IMR-90 (cell line): ENCODE results near the gene SENP7. TPM values are rescaled to one million over a fixed set of nuclear protein-coding genes. Genes with fewer than 3 reads are reported as not detected.
"Not testable (repeated sequence)": the region's sequence is repeated elsewhere in the genome, so short reads cannot be mapped to it uniquely, and the experiment has no call there.

Experiments used
- ATAC-seq: fragments of 200-7000 bp; cut with Tn5 transposase; 2 replicates; pipeline ENCODE4 v1.9.1; 2020; ENCODE audit warnings: low read depth, mild to moderate bottlenecking, moderate library complexity
- BruUV-seq: library from RNA; stranded (reverse); fragments of 400-500 nt; replicated peaks from 2 replicates; lab custom pipeline; 2021; lab: Mats Ljungman, UMichigan
- CTCF ChIA-PET: fragments of 300-600 bp; formaldehyde crosslinking; extraction: SDS; loops from one replicate; lab custom pipeline; 2021; ENCODE audit warnings: antibody characterized with exemption; lab: Yijun Ruan, JAX
- POLR2A ChIA-PET: fragments of 300-600 bp; sonication (Branson Sonifier 250); formaldehyde crosslinking; loops from one replicate; lab custom pipeline; 2022; ENCODE audit warnings: antibody characterized with exemption; ENCODE audit not compliant: unreplicated experiment; lab: Charles Lee
- DNase-seq: peaks from one replicate; pipeline ENCODE4 v3.0.0; 2013
- H2AFZ ChIP-seq: replicated peaks from 2 replicates; pipeline ENCODE3; 2013; ENCODE audit warnings: low read length, mild to moderate bottlenecking; ENCODE audit not compliant: poor library complexity
- H2AK5ac ChIP-seq: 2 replicates; pipeline ENCODE4 v1.6.1; 2013; ENCODE audit warnings: low read depth, low read length, inconsistent platforms
- H2AK9ac ChIP-seq: replicated peaks from 2 replicates; pipeline ENCODE3; 2013; ENCODE audit warnings: mild to moderate bottlenecking, low read depth, low read length, moderate library complexity; ENCODE audit not compliant: poor library complexity
- H2BK120ac ChIP-seq: 2 replicates; pipeline ENCODE4 v1.6.1; 2013; ENCODE audit warnings: low read depth, low read length, inconsistent platforms
- H2BK15ac ChIP-seq: 3 replicates; pipeline ENCODE4 v1.6.1; 2013; ENCODE audit warnings: low read depth, low read length, inconsistent platforms
- H2BK20ac ChIP-seq: 2 replicates; pipeline ENCODE4 v1.6.1; 2013; ENCODE audit warnings: low read depth, mild to moderate bottlenecking, inconsistent platforms, low read length, moderate library complexity
- H2BK5ac ChIP-seq: 2 replicates; pipeline ENCODE4 v1.6.1; 2013; ENCODE audit warnings: mild to moderate bottlenecking, low read depth, low read length, inconsistent platforms; ENCODE audit not compliant: poor library complexity, severe bottlenecking
- H3K14ac ChIP-seq: replicated peaks from 2 replicates; pipeline ENCODE4 v1.6.1; 2013; ENCODE audit warnings: low read depth, low read length, inconsistent platforms
- H3K18ac ChIP-seq: 2 replicates; pipeline ENCODE4 v1.6.1; 2013; ENCODE audit warnings: low read depth, low read length, control low read depth
- H3K23ac ChIP-seq: 2 replicates; pipeline ENCODE4 v1.6.1; 2013; ENCODE audit warnings: low read depth, low read length, inconsistent platforms
- H3K27ac ChIP-seq: 2 replicates; pipeline ENCODE4 v1.5.1; 2013; ENCODE audit warnings: mild to moderate bottlenecking, control low read depth, low read length; ENCODE audit not compliant: insufficient read depth
- H3K27me3 ChIP-seq: 2 replicates; pipeline ENCODE4 v1.6.1; 2013; ENCODE audit warnings: low read length; ENCODE audit not compliant: control insufficient read depth, insufficient read depth
- H3K36me3 ChIP-seq: 2 replicates; pipeline ENCODE4 v1.6.1; 2013; ENCODE audit warnings: low read length, mixed read lengths; ENCODE audit not compliant: control insufficient read depth, insufficient read depth
- H3K4ac ChIP-seq: 2 replicates; pipeline ENCODE4 v1.6.1; 2013; ENCODE audit warnings: low read depth, low read length, inconsistent platforms
- H3K4me1 ChIP-seq: 2 replicates; pipeline ENCODE4 v1.6.1; 2013; ENCODE audit warnings: low read length, mixed read lengths; ENCODE audit not compliant: control insufficient read depth, insufficient read depth
- H3K4me2 ChIP-seq: 2 replicates; pipeline ENCODE4 v1.6.1; 2013; ENCODE audit warnings: low read depth, mild to moderate bottlenecking, control low read depth, low read length, moderate library complexity
- H3K4me3 ChIP-seq: 2 replicates; pipeline ENCODE4 v1.5.1; 2013; ENCODE audit warnings: low read depth, mild to moderate bottlenecking, control low read depth, low read length, moderate library complexity; ENCODE audit not compliant: insufficient read depth
- H3K56ac ChIP-seq: 2 replicates; pipeline ENCODE4 v1.6.1; 2013; ENCODE audit warnings: low read length, inconsistent platforms; ENCODE audit not compliant: insufficient read depth; ENCODE audit errors: extremely low read depth
- H3K79me1 ChIP-seq, 2 experiments: 2 replicates each; pipeline ENCODE4 v1.6.1; 2013; ENCODE audit warnings: low read length in 2 of 2, inconsistent platforms in 1 of 2, low read depth in 1 of 2
- H3K9ac ChIP-seq: 2 replicates; pipeline ENCODE4 v1.6.1; 2013; ENCODE audit warnings: low read depth, low read length, control low read depth
- H3K9me1 ChIP-seq: 2 replicates; pipeline ENCODE4 v1.6.1; 2013; ENCODE audit warnings: low read length, inconsistent platforms; ENCODE audit not compliant: insufficient read depth
- H3K9me3 ChIP-seq: 2 replicates; pipeline ENCODE4 v1.6.1; 2013; ENCODE audit warnings: low read length; ENCODE audit not compliant: control insufficient read depth, insufficient read depth
- H4K20me1 ChIP-seq: 2 replicates; pipeline ENCODE4 v1.6.1; 2013; ENCODE audit warnings: low read length, inconsistent platforms; ENCODE audit not compliant: insufficient read depth
- H4K5ac ChIP-seq: 2 replicates; pipeline ENCODE4 v1.6.1; 2013; ENCODE audit warnings: mild to moderate bottlenecking, low read depth, low read length, control low read depth
- H4K8ac ChIP-seq, 2 experiments: 2 replicates each; pipeline ENCODE4 v1.6.1; 2013; ENCODE audit warnings: low read depth in 2 of 2, low read length in 2 of 2, control low read depth in 1 of 2, inconsistent platforms in 1 of 2
- H4K91ac ChIP-seq: 2 replicates; pipeline ENCODE4 v1.6.1; 2013; ENCODE audit warnings: low read depth, low read length, inconsistent platforms; ENCODE audit not compliant: insufficient read depth
- CEBPB ChIP-seq: IDR thresholded peaks from 2 replicates; pipeline ENCODE4 v1.6.1; 2012; ENCODE audit warnings: low read depth, low read length, improper control_type of control experiment
- CHD1 ChIP-seq: IDR thresholded peaks from 2 replicates; pipeline ENCODE4 v1.6.1; 2012; ENCODE audit warnings: low read depth, low read length, improper control_type of control experiment
- FOS ChIP-seq: fragments of 150-350 bp; IDR thresholded peaks from 2 replicates; pipeline ENCODE4 v1.6.1; 2016; ENCODE audit warnings: low read depth, low read length
- MAFK ChIP-seq: IDR thresholded peaks from 2 replicates; pipeline ENCODE4 v1.6.1; 2012; ENCODE audit warnings: low read depth, low read length, improper control_type of control experiment
- MAZ ChIP-seq: IDR thresholded peaks from 2 replicates; pipeline ENCODE4 v1.6.1; 2012; ENCODE audit warnings: low read depth, mild to moderate bottlenecking, low read length, improper control_type of control experiment, moderate library complexity, borderline replicate concordance
- WGBS, 2 experiments: methylation state at CpG; one replicate each; pipeline versions ENCODE4 v1.1.5 to v1.1.7; 2013; ENCODE audit warnings: missing lambda C conversion rate in 2 of 2; ENCODE audit not compliant: insufficient read length in 1 of 2; ENCODE audit errors: extremely low coverage in 2 of 2; 5-methylcytosine and 5-hydroxymethylcytosine counted together
- dilution Hi-C: fragments of 300-500 bp; cut with HindIII; formaldehyde crosslinking; loops from one replicate; pipeline ENCODE4 v1.14.3; 2018; ENCODE audit warnings: low sequenced_read_pairs; ENCODE audit not compliant: unreplicated experiment
- in situ Hi-C: fragments of 300-500 bp; cut with MboI; formaldehyde crosslinking; loops from 3 replicates; pipeline ENCODE4 v1.14.3; 2019; ENCODE audit warnings: low sequenced_read_pairs, inconsistent platforms, mixed read lengths
- intact Hi-C: fragments of 100-400 bp; cut with micrococcal nuclease; formaldehyde crosslinking; loops from 2 replicates; pipeline ENCODE4 v1.10.0; 2022
- polyA plus RNA-seq, 3 experiments: library from polyadenylated mRNA; depleted of rRNA; stranded (reverse); fragments of >200 nt; gene quantifications; 2 replicates each; pipeline ENCODE4 v1.2.3, GENCODE V29; 2012; ENCODE audit warnings: low replicate concordance in 1 of 3
- total RNA-seq: library from RNA; depleted of rRNA; stranded (reverse); fragments of >200 nt; gene quantifications from 2 replicates; pipeline ENCODE4 v1.2.3, GENCODE V29; 2012

The SENP7 gene
- total and polyA plus RNA-seq, 2 of the 4 experiments (the other 2 are of a cell fraction): 5.5 to 8.4 TPM

DNA sequence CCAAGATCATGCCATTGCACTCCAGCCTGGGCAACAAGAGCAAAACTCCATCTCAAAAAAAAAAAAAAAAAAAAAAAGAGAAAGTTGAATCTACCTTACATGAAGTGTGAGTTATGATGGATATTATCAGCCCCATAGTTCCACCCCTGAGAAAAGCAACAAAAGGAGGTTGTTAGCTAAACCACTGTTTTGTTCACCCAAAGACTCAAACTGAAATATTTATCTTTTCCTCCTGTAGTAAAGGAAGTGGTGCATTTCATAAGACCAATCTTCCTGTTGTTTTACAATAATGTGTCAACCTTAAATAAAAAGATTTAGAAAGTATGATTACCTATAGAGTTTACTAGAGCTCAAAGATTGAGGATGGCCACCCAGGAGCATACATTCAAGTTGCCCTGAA is 29.9 kb upstream of the SENP7 start:
- Histone ChIP-seq H3K9ac (no peak overlapping the region), H2BK15ac (no peak overlapping the region), H4K8ac (no peak overlapping the region), H3K27me3 (peaks cover 2% of the 10 kb centered on the region; the same call in 1 of the 2 replicates), H3K4me3 (no peak overlapping the region), H3K27ac (no peak overlapping the region), H4K5ac (no peak overlapping the region), H3K36me3 (no peaks in the 10 kb centered on the region), H2AK9ac (no peak overlapping the region), H3K9me1 (no peaks in the 10 kb centered on the region), H3K4me2 (no peak overlapping the region), H3K4me1 (no peaks in the 10 kb centered on the region), H3K56ac (no peak overlapping the region), H3K18ac (no peak overlapping the region), H4K91ac (no peak overlapping the region), H2BK120ac (no peak overlapping the region), H2AFZ (no peak overlapping the region), H2AK5ac (no peak overlapping the region), H2BK20ac (no peak overlapping the region), H2BK5ac (no peak overlapping the region), H3K9me3 (no peaks in the 10 kb centered on the region), H3K4ac (no peak overlapping the region), H3K23ac (no peak overlapping the region), H3K79me1 (no peaks in the 10 kb centered on the region), H4K20me1 (no peaks in the 10 kb centered on the region), H3K14ac (no peak overlapping the region)
- ChIA-PET POLR2A (interaction anchor here (0.8 kb wide), 1 partner anchor 8 kb away, joined by 4 read pairs; no protein-coding TSS in a partner anchor), CTCF (interaction anchor here (0.9 kb wide), 1 partner anchor 15 kb away, joined by 4 read pairs; no protein-coding TSS in a partner anchor)
- ATAC-seq (no peak), DNase-seq (no peak)
- intact Hi-C loops (no loop called here), dilution Hi-C loops (no loop called here), in situ Hi-C loops (no loop called here)
- no TSS peak for BruUV-seq
- no peak for TF ChIP-seq MAZ
- TF ChIP-seq MAFK: no peak
- TF ChIP-seq CEBPB: no peak
- no peak for TF ChIP-seq CHD1
- TF ChIP-seq FOS: no peak

DNA sequence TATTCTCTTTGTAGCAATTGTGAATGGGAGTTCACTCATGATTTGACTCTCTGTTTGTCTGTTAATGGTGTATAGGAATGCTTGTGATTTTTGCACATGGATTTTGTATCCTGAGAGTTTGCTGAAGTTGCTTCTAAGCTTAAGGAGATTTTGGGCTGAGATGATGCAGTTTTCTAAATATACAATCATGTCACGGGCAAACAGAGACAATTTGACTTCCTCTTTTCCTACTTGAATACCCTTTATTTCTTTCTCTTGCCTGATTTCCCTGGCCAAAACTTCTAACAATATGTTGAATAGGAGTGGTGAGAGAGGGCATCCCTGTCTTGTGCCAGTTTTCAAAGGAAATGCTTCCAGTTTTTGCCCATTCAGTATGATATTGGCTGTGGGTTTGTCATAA is 23.9 kb upstream of the SENP7 start:
- WGBS, 2 experiments: no CpG with 5 or more reads among the region's 1 CpG
- dilution Hi-C loops, H3K23ac ChIP-seq, POLR2A ChIA-PET, H3K79me1 ChIP-seq, ATAC-seq, H3K4me1 ChIP-seq, CTCF ChIA-PET, H4K8ac ChIP-seq, BruUV-seq, H2BK15ac ChIP-seq, H3K36me3 ChIP-seq, H3K9me1 ChIP-seq, H3K9me3 ChIP-seq, H3K4me3 ChIP-seq, in situ Hi-C loops, H3K27ac ChIP-seq, H2BK120ac ChIP-seq, H4K20me1 ChIP-seq, H2BK5ac ChIP-seq, H2AK5ac ChIP-seq, H4K91ac ChIP-seq, H4K5ac ChIP-seq, intact Hi-C loops, H3K27me3 ChIP-seq, DNase-seq, H3K4me2 ChIP-seq, H2AK9ac ChIP-seq, H3K56ac ChIP-seq, H3K4ac ChIP-seq, H3K18ac ChIP-seq, H3K9ac ChIP-seq, H3K14ac ChIP-seq, H2BK20ac ChIP-seq, H2AFZ ChIP-seq: not testable (repeated sequence)
